Measurements from ENCODE around the gene PDSS2.

GRCh38 chr6:107284805-107285204, 174.6 kb downstream of the PDSS2 start:
- TF ChIP-seq CTCF (IDR thresholded peaks at IDR 0.05; ENCODE audit: low read depth, low read length) = no peak
- no peak for TF ChIP-seq EZH2phosphoT487 (IDR thresholded peaks at IDR 0.05; ENCODE audit: low read depth)
